HepG2 (cell line): Measurements from ENCODE around the gene GDPD5. TPM values are rescaled to one million over a fixed set of nuclear protein-coding genes. Genes with fewer than 3 reads are reported as not detected.
A peak's percentile ranks its signal among the peaks of the same experiment; 100 is the strongest.

Source experiments
- ATAC-seq: fragments of 200-7000 bp; cut with Tn5 transposase; 3 replicates; pipeline ENCODE4 v1.9.1; 2020; ENCODE audit warnings: mild to moderate bottlenecking, moderate library complexity
- BruUV-seq: library from RNA; stranded (reverse); fragments of 400-500 nt; replicated peaks from 2 replicates; lab custom pipeline; 2021; lab: Mats Ljungman, UMichigan
- CTCF ChIA-PET: fragments of 300-600 bp; formaldehyde crosslinking; extraction: SDS; loops from one replicate; lab custom pipeline; 2021; ENCODE audit warnings: low total read pairs, inconsistent platforms, low intra/inter-chr PET ratio; lab: Yijun Ruan, JAX
- POLR2A ChIA-PET: fragments of 350-600 bp; sonication (Branson Sonifier 250); formaldehyde crosslinking; loops from one replicate; lab custom pipeline; 2020; ENCODE audit warnings: antibody characterized with exemption, inconsistent platforms; lab: Yijun Ruan, JAX
- DNase-seq: peaks from one replicate; pipeline ENCODE4 v3.0.0-alpha.2; 2015; ENCODE audit warnings: low spot score
- FAIRE-seq: peaks from 3 replicates; lab custom pipeline; 2011; peaks lifted over from hg19 to GRCh38; lab: Jason Lieb, UNC
- H2AFZ ChIP-seq: one replicate; pipeline ENCODE4 v1.6.1; 2011; ENCODE audit warnings: low read length, inconsistent platforms
- H3K27ac ChIP-seq: fragments of 300-600 bp; 3 replicates; pipeline ENCODE4 v1.8.0; 2011; ENCODE audit warnings: mixed run types, mild to moderate bottlenecking, mixed read lengths, low read length, inconsistent platforms; ENCODE audit not compliant: insufficient read depth; ENCODE audit errors: extremely low read length
- H3K27me3 ChIP-seq, 2 experiments: fragments of 200-600 bp in 1 of 2; 2 replicates in 1 of 2; 3 replicates in 1 of 2; pipeline versions ENCODE4 v1.6.0 to v1.8.0; 2011; ENCODE audit warnings: low read length in 2 of 2, mild to moderate bottlenecking in 2 of 2, moderate library complexity in 2 of 2, inconsistent platforms in 1 of 2; ENCODE audit not compliant: insufficient read depth in 2 of 2, control insufficient read depth in 1 of 2
- H3K36me3 ChIP-seq, 2 experiments: fragments of 200-600 bp in 1 of 2; replicated peaks in 1 of 2; 2 replicates in 1 of 2; 3 replicates in 1 of 2; pipeline versions ENCODE4 v1.5.1 to v1.8.0; 2011; ENCODE audit warnings: low read length in 2 of 2, inconsistent platforms in 1 of 2; ENCODE audit not compliant: insufficient read depth in 2 of 2, control insufficient read depth in 1 of 2
- H3K4me1 ChIP-seq: 2 replicates; pipeline ENCODE4 v1.5.1; 2012; ENCODE audit warnings: low read length, inconsistent platforms; ENCODE audit not compliant: insufficient read depth
- H3K4me2 ChIP-seq: 2 replicates; pipeline ENCODE4 v1.6.0; 2011; ENCODE audit warnings: low read depth, low read length, inconsistent platforms
- H3K4me3 ChIP-seq, 3 experiments: fragments of 200-600 bp in 1 of 3; sonication (generic), shearing (Covaris generic) in 1 of 3; replicated peaks in 1 of 3; 2 replicates each; pipeline ENCODE4 v1.5.1; 2011 to 2016; ENCODE audit warnings: low read length in 3 of 3, inconsistent platforms in 2 of 3, low read depth in 2 of 3, mild to moderate bottlenecking in 2 of 3, control low read depth in 1 of 3, mixed read lengths in 1 of 3; ENCODE audit not compliant: insufficient read depth in 1 of 3
- H3K79me2 ChIP-seq: one replicate; pipeline ENCODE4 v1.6.1; 2011; ENCODE audit warnings: low read length, inconsistent platforms; ENCODE audit not compliant: insufficient read depth
- H3K9ac ChIP-seq: 2 replicates; pipeline ENCODE4 v1.6.0; 2011; ENCODE audit warnings: mild to moderate bottlenecking, low read depth, low read length, inconsistent platforms; ENCODE audit not compliant: insufficient read depth
- H3K9me3 ChIP-seq: 2 replicates; pipeline ENCODE4 v1.5.1; 2012; ENCODE audit warnings: mild to moderate bottlenecking, low read length
- H4K20me1 ChIP-seq: 2 replicates; pipeline ENCODE4 v1.6.0; 2011; ENCODE audit warnings: inconsistent platforms, mild to moderate bottlenecking, low read length, moderate library complexity; ENCODE audit not compliant: insufficient read depth
- CHCHD3 ChIP-seq: sonication (generic); formaldehyde crosslinking; IDR thresholded peaks from 2 replicates; pipeline ENCODE4 v1.8.0; 2022; ENCODE audit warnings: mild to moderate bottlenecking, missing genetic modification reagents, moderate library complexity
- HES4 ChIP-seq: sonication (generic); formaldehyde crosslinking; IDR thresholded peaks from 2 replicates; pipeline ENCODE4 v1.9.0; 2021; ENCODE audit warnings: mild to moderate bottlenecking, missing genetic modification reagents, borderline replicate concordance
- NCOR1 ChIP-seq: fragments of 200-600 bp; sonication (generic); IDR thresholded peaks from 2 replicates; pipeline ENCODE4 v1.7.0; 2017; ENCODE audit warnings: antibody characterized with exemption, low read length, borderline replicate concordance
- PHF20 ChIP-seq: sonication (generic); formaldehyde crosslinking; IDR thresholded peaks from 2 replicates; pipeline ENCODE4 v1.5.0; 2020; ENCODE audit warnings: mild to moderate bottlenecking, missing genetic modification reagents
- RAD21 ChIP-seq: fragments of 450-650 bp; formaldehyde crosslinking; IDR thresholded peaks from 2 replicates; pipeline ENCODE4 v1.5.0; 2020; ENCODE audit warnings: mild to moderate bottlenecking
- SETDB1 ChIP-seq: sonication (generic); formaldehyde crosslinking; IDR thresholded peaks from 2 replicates; pipeline ENCODE4 v1.5.1; 2020; ENCODE audit warnings: missing genetic modification reagents, mild to moderate bottlenecking, borderline replicate concordance
- STAG1 ChIP-seq: sonication (generic); formaldehyde crosslinking; IDR thresholded peaks from 2 replicates; pipeline ENCODE4 v1.4.0; 2020; ENCODE audit warnings: missing genetic modification reagents
- TAF15 ChIP-seq: fragments of 200-400 bp; formaldehyde crosslinking; IDR thresholded peaks from one replicate; pipeline ENCODE4 v1.6.1; 2018; ENCODE audit warnings: mild to moderate bottlenecking, low read depth, low read length; ENCODE audit not compliant: poor library complexity, severe bottlenecking
- U2AF2 ChIP-seq: fragments of 200-400 bp; formaldehyde crosslinking; IDR thresholded peaks from 2 replicates; pipeline ENCODE4 v1.6.1; 2017; ENCODE audit warnings: low read depth, mild to moderate bottlenecking, low read length
- ZFY ChIP-seq: sonication (generic); formaldehyde crosslinking; IDR thresholded peaks from 2 replicates; pipeline ENCODE4 v1.4.0; 2020; ENCODE audit warnings: missing genetic modification reagents
- ZNF44 ChIP-seq: sonication (generic); formaldehyde crosslinking; IDR thresholded peaks from 2 replicates; pipeline ENCODE4 v1.5.1; 2020; ENCODE audit warnings: mild to moderate bottlenecking, missing genetic modification reagents
- ZNF446 ChIP-seq: sonication (generic); formaldehyde crosslinking; IDR thresholded peaks from 2 replicates; pipeline ENCODE4 v1.5.0; 2020; ENCODE audit warnings: mild to moderate bottlenecking, missing genetic modification reagents
- ZNF557 ChIP-seq: sonication (generic); formaldehyde crosslinking; IDR thresholded peaks from 2 replicates; pipeline ENCODE4 v1.4.0; 2020; ENCODE audit warnings: missing genetic modification reagents
- ZNF790 ChIP-seq: sonication (generic); formaldehyde crosslinking; IDR thresholded peaks from 2 replicates; pipeline ENCODE4 v1.8.0; 2022; ENCODE audit warnings: missing genetic modification reagents, mild to moderate bottlenecking, borderline replicate concordance
- WGBS: methylation state at CpG from one replicate; pipeline ENCODE4 v1.1.6; 2017; ENCODE audit warnings: low lambda C conversion rate; 5-methylcytosine and 5-hydroxymethylcytosine counted together
- in situ Hi-C: cut with HindIII; loops from 2 replicates; pipeline ENCODE4 v1.10.0; 2017; ENCODE audit warnings: low pct_unique_long_range_greater_than_20kb; ENCODE audit not compliant: extremely low pct_ligation_motif_present
- intact Hi-C: fragments of 100-400 bp; cut with micrococcal nuclease; formaldehyde crosslinking; loops from one replicate; pipeline ENCODE4 v1.10.0; 2022; ENCODE audit not compliant: unreplicated experiment
- polyA plus RNA-seq, 8 experiments: library from polyadenylated mRNA; depleted of rRNA in 3 of 8; stranded (reverse) in 7 of 8; unstranded in 1 of 8; fragments of >200 nt; fragmentation: Illumina TruSeq in 4 of 8; extraction: Trizol in 4 of 8; gene quantifications; 2 replicates each; pipeline versions ENCODE4 v1.2.1 to v1.2.3, GENCODE V29; 2011 to 2016; ENCODE audit warnings: low read depth in 4 of 8, missing spikeins in 1 of 8, mixed read lengths in 1 of 8; ENCODE audit not compliant: insufficient read depth in 1 of 8
- total RNA-seq, 5 experiments: library from RNA; depleted of rRNA; stranded (reverse); fragments of >200 nt; fragmentation: Illumina TruSeq; extraction: Trizol; gene quantifications; 2 replicates each; pipeline ENCODE4 v1.2.3, GENCODE V29; 2016; ENCODE audit warnings: low read depth in 1 of 5
- TF ChIP-seq, protein P1 (sequence below): sonication (generic); formaldehyde crosslinking; IDR thresholded peaks from 2 replicates; pipeline ENCODE4 v1.4.0; 2020; ENCODE audit warnings: missing genetic modification reagents
- TF ChIP-seq, protein P2 (sequence below): sonication (generic); formaldehyde crosslinking; IDR thresholded peaks from 2 replicates; pipeline ENCODE4 v1.5.0; 2020; ENCODE audit warnings: mild to moderate bottlenecking, missing genetic modification reagents, moderate library complexity

The GDPD5 gene
- total and polyA plus RNA-seq, 2 of the 13 experiments (the other 11 are each of a cell fraction or from before 2014, with no cell fraction given), result 55.0 to 67.5 TPM

DNA sequence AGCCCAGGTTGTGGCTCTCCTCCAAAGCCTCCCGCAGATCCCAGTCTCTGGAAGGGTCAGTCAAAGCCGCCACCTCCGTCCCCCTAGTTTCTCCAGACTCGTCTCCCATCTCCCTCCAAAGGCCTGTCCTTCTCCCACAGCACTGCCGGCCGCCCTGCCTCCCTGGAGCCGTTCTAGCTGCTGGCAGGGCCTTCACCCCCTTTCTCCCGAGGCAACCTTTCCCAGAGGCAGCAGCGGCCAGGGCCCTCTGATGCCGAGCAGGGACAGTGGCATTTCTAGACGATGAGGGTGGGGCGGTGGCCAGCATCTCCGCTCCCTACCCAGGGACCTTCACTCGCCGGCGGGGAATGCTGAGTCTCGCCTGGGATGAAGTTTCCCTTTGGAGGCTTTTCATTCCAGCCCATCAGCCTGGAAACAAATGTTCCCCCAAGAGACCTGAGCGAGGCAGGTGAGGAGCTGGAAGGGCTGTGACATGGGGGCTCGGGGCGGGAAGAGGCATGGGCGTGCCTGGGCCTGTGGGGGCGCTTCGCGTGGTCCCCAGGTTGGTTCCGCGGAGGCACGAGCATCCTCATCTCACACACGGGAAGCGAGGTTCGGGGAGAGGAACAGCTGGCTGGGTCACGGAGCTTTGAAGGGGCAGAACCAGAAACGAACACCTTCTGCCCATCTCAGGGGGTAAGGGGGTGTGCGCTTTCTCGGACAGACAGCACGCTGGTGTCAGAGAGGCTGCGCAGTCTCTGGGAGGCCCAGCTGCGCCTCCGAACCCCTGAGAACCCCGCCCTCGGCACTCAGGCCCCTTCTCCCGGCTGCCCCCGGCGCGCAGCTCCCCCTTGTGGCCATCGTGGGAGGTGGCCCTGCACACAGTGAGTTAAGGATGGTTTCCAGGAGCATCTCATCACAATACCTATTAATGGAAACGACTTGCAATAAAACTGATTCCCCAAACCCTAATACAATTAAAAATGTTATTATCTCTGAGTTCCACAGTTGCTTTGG, 74.6 kb downstream of the GDPD5 start:
- Histone ChIP-seq H3K9me3 (no peaks in the 10 kb centered on the region), H4K20me1 (no peaks in the 10 kb centered on the region), H3K4me2 (no peak overlapping the region), H3K4me1 (no peaks in the 10 kb centered on the region), H3K4me3 (no peak overlapping the region), H3K36me3 (peaks cover 33 to 48% of the 10 kb centered on the region in 2 experiments; a peak in 4 of 5 replicates), H2AFZ (no peak overlapping the region), H3K9ac (no peak overlapping the region), H3K79me2 (no peaks in the 10 kb centered on the region), H3K27ac (no peak overlapping the region), H3K27me3 (no peaks in the 10 kb centered on the region)
- in situ Hi-C loops (no loop called here), intact Hi-C loops (no loop called here)
- peak; percentile 66 for ATAC-seq
- no TSS peak for BruUV-seq
- ChIA-PET POLR2A (no interaction called here), CTCF (interaction anchor here (1.9 kb wide), 2 partner anchors 43 to 63 kb away, joined by 6 to 7 read pairs; no protein-coding TSS in a partner anchor)
- DNase-seq, result no peak
- 94% methylated on average over 41 of the region's 46 CpGs for WGBS
- no peak for FAIRE-seq
- no peak for TF ChIP-seq ZNF44 (CRISPR knock-in tag)
- TF ChIP-seq, protein P1, sequence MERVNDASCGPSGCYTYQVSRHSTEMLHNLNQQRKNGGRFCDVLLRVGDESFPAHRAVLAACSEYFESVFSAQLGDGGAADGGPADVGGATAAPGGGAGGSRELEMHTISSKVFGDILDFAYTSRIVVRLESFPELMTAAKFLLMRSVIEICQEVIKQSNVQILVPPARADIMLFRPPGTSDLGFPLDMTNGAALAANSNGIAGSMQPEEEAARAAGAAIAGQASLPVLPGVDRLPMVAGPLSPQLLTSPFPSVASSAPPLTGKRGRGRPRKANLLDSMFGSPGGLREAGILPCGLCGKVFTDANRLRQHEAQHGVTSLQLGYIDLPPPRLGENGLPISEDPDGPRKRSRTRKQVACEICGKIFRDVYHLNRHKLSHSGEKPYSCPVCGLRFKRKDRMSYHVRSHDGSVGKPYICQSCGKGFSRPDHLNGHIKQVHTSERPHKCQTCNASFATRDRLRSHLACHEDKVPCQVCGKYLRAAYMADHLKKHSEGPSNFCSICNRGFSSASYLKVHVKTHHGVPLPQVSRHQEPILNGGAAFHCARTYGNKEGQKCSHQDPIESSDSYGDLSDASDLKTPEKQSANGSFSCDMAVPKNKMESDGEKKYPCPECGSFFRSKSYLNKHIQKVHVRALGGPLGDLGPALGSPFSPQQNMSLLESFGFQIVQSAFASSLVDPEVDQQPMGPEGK (CRISPR knock-in tag), result peak; percentile 41; the same call in 1 of the 2 replicates
- TF ChIP-seq, protein P2, sequence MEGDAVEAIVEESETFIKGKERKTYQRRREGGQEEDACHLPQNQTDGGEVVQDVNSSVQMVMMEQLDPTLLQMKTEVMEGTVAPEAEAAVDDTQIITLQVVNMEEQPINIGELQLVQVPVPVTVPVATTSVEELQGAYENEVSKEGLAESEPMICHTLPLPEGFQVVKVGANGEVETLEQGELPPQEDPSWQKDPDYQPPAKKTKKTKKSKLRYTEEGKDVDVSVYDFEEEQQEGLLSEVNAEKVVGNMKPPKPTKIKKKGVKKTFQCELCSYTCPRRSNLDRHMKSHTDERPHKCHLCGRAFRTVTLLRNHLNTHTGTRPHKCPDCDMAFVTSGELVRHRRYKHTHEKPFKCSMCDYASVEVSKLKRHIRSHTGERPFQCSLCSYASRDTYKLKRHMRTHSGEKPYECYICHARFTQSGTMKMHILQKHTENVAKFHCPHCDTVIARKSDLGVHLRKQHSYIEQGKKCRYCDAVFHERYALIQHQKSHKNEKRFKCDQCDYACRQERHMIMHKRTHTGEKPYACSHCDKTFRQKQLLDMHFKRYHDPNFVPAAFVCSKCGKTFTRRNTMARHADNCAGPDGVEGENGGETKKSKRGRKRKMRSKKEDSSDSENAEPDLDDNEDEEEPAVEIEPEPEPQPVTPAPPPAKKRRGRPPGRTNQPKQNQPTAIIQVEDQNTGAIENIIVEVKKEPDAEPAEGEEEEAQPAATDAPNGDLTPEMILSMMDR (CRISPR knock-in tag), result peak; percentile 80
- TF ChIP-seq U2AF2, result no peak
- no peak for TF ChIP-seq ZFY
- no peak for TF ChIP-seq PHF20 (CRISPR knock-in tag)
- TF ChIP-seq NCOR1, result no peak
- TF ChIP-seq STAG1 (CRISPR knock-in tag), result peak; percentile 39
- TF ChIP-seq CHCHD3 (CRISPR knock-in tag), result no peak
- TF ChIP-seq ZNF557 (CRISPR knock-in tag), result no peak
- TF ChIP-seq ZNF790 (CRISPR knock-in tag), result no peak
- no peak for TF ChIP-seq SETDB1 (CRISPR knock-in tag)
- no peak for TF ChIP-seq ZNF446 (CRISPR knock-in tag)
- TF ChIP-seq RAD21 (CRISPR knock-in tag), result 0 out of 2 replicates have a peak, but pooled peaks have one; percentile 15
- no peak for TF ChIP-seq HES4 (CRISPR knock-in tag)
- TF ChIP-seq TAF15, result no peak
